SK-N-SH treated with all-trans-retinoic acid at 6 μM for 48 hours (cell line): ENCODE data around the gene C1QTNF9B.

Source experiments
- ATAC-seq: fragments of 200-7000 bp; cut with Tn5 transposase; 3 replicates; pipeline ENCODE4 v1.9.1; 2020; ENCODE audit warnings: mild to moderate bottlenecking, moderate library complexity
- ARNTL ChIP-seq: fragments of 450-650 bp; formaldehyde crosslinking; IDR thresholded peaks from 2 replicates; pipeline ENCODE4 v1.5.0; 2020; ENCODE audit warnings: low read depth, mild to moderate bottlenecking, moderate library complexity, borderline replicate concordance
- CREB5 ChIP-seq: fragments of 250-450 bp; sonication (Bioruptor Pico); IDR thresholded peaks from 2 replicates; pipeline ENCODE4 v1.5.1; 2020; ENCODE audit warnings: low read depth, mild to moderate bottlenecking, moderate library complexity
- CSDC2 ChIP-seq: fragments of 250-450 bp; sonication (Bioruptor Pico); IDR thresholded peaks from 2 replicates; pipeline ENCODE4 v1.5.0; 2020; ENCODE audit warnings: mild to moderate bottlenecking, moderate library complexity
- GLIS3 ChIP-seq: fragments of 250-450 bp; sonication (Bioruptor Pico); IDR thresholded peaks from 2 replicates; pipeline ENCODE4 v1.5.0; 2020; ENCODE audit warnings: mild to moderate bottlenecking, moderate library complexity
- ISL1 ChIP-seq: fragments of 250-450 bp; sonication (Bioruptor Pico); IDR thresholded peaks from 2 replicates; pipeline ENCODE4 v2.1.2; 2022; ENCODE audit warnings: mild to moderate bottlenecking, moderate library complexity
- OSR1 ChIP-seq: fragments of 250-450 bp; sonication (Bioruptor Pico); IDR thresholded peaks from 2 replicates; pipeline ENCODE4 v1.8.0; 2022; ENCODE audit warnings: moderate library complexity, mild to moderate bottlenecking, inconsistent platforms
- PATZ1 ChIP-seq: fragments of 250-450 bp; sonication (Bioruptor Pico); IDR thresholded peaks from 2 replicates; pipeline ENCODE4 v1.8.0; 2020; ENCODE audit warnings: mild to moderate bottlenecking, moderate library complexity, borderline replicate concordance
- POU6F1 ChIP-seq: fragments of 250-450 bp; sonication (Bioruptor Pico); IDR thresholded peaks from 2 replicates; pipeline ENCODE4 v1.8.0; 2021; ENCODE audit warnings: low read depth, mild to moderate bottlenecking, moderate library complexity, borderline replicate concordance
- PPARA ChIP-seq: fragments of 250-450 bp; sonication (Bioruptor Pico); IDR thresholded peaks from 2 replicates; pipeline ENCODE4 v1.5.0; 2020; ENCODE audit warnings: mild to moderate bottlenecking, borderline replicate concordance
- SNAI2 ChIP-seq: fragments of 250-450 bp; sonication (Bioruptor Pico); IDR thresholded peaks from 2 replicates; pipeline ENCODE4 v1.5.0; 2020; ENCODE audit warnings: mild to moderate bottlenecking, moderate library complexity
- TCF4 ChIP-seq: fragments of 250-450 bp; sonication (Bioruptor Pico); IDR thresholded peaks from 2 replicates; pipeline ENCODE4 v1.8.0; 2021; ENCODE audit warnings: mild to moderate bottlenecking, moderate library complexity, borderline replicate concordance
- ZC3H10 ChIP-seq: fragments of 250-450 bp; sonication (Bioruptor Pico); IDR thresholded peaks from 2 replicates; pipeline ENCODE4 v1.5.1; 2021; ENCODE audit warnings: mild to moderate bottlenecking, moderate library complexity
- ZFP3 ChIP-seq: fragments of 250-450 bp; sonication (Bioruptor Pico); IDR thresholded peaks from 2 replicates; pipeline ENCODE4 v1.5.0; 2020; ENCODE audit warnings: mild to moderate bottlenecking, moderate library complexity
- ZNF565 ChIP-seq: fragments of 450-650 bp; formaldehyde crosslinking; conservative IDR thresholded peaks from 2 replicates; pipeline ENCODE4 v1.5.0; 2020; ENCODE audit warnings: low read depth, mild to moderate bottlenecking, moderate library complexity
- ZNF70 ChIP-seq: fragments of 450-650 bp; formaldehyde crosslinking; IDR thresholded peaks from 2 replicates; pipeline ENCODE4 v1.5.0; 2020; ENCODE audit warnings: mild to moderate bottlenecking, moderate library complexity
- TF ChIP-seq, protein P1 (sequence below): fragments of 250-450 bp; sonication (Bioruptor Pico); IDR thresholded peaks from 2 replicates; pipeline ENCODE4 v1.5.1; 2021; ENCODE audit warnings: mild to moderate bottlenecking, moderate library complexity
- TF ChIP-seq, protein P2 (sequence below): fragments of 250-450 bp; sonication (Bioruptor Pico); IDR thresholded peaks from 2 replicates; pipeline ENCODE4 v1.5.0; 2020; ENCODE audit warnings: mild to moderate bottlenecking, moderate library complexity

C1QTNF9B gene

DNA sequence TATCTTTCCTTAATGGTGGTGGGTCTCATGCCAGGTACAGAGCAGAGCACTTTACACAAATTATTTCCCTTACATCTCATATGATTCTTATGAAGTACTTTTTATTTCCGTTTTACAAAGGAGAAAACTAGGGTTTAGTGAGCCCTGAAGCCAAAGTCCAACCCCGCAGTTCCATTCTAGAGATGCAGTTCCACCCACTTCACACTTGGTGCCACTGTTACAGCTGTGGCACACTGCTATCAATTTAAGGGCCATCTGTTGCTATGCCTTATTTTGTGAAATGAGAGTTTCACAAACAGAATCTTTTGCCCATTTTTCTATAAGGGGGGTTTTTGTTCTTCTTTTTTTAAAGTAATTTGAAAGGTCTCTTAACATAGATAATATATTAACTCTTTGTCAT is 21.0 kb downstream of the C1QTNF9B start:
- no peak for TF ChIP-seq SNAI2
- TF ChIP-seq ZNF565, result no peak
- no peak for TF ChIP-seq ISL1 (CRISPR knock-in tag)
- no peak for TF ChIP-seq OSR1
- TF ChIP-seq ZNF70 (CRISPR knock-in tag), result no peak
- TF ChIP-seq, protein P1, sequence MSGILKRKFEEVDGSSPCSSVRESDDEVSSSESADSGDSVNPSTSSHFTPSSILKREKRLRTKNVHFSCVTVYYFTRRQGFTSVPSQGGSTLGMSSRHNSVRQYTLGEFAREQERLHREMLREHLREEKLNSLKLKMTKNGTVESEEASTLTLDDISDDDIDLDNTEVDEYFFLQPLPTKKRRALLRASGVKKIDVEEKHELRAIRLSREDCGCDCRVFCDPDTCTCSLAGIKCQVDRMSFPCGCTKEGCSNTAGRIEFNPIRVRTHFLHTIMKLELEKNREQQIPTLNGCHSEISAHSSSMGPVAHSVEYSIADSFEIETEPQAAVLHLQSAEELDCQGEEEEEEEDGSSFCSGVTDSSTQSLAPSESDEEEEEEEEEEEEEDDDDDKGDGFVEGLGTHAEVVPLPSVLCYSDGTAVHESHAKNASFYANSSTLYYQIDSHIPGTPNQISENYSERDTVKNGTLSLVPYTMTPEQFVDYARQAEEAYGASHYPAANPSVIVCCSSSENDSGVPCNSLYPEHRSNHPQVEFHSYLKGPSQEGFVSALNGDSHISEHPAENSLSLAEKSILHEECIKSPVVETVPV, result no peak
- no peak for TF ChIP-seq PATZ1 (CRISPR knock-in tag)

GRCh38 chr13:23871616-23872220 is 25.6 kb downstream of the C1QTNF9B start:
- TF ChIP-seq PATZ1 (CRISPR knock-in tag) (no peak), ZFP3 (CRISPR knock-in tag) (no peak), GLIS3 (CRISPR knock-in tag) (no peak)
- ATAC-seq, result peak; percentile 45; the same call in 1 of the 3 replicates

More for the DNA sequence above, 21.0 kb downstream of the C1QTNF9B start:
- peak; percentile 75 for ATAC-seq

GRCh38 chr13:23870356-23871140 is 26.8 kb downstream of the C1QTNF9B start:
- no peak for ATAC-seq
- TF ChIP-seq POU6F1 (CRISPR knock-in tag) (no peak), ISL1 (CRISPR knock-in tag) (no peak), ZC3H10 (CRISPR knock-in tag) (no peak), ARNTL (CRISPR knock-in tag) (no peak), TCF4 (no peak), ZNF70 (CRISPR knock-in tag) (no peak), CSDC2 (CRISPR knock-in tag) (no peak)
- TF ChIP-seq, protein P2, sequence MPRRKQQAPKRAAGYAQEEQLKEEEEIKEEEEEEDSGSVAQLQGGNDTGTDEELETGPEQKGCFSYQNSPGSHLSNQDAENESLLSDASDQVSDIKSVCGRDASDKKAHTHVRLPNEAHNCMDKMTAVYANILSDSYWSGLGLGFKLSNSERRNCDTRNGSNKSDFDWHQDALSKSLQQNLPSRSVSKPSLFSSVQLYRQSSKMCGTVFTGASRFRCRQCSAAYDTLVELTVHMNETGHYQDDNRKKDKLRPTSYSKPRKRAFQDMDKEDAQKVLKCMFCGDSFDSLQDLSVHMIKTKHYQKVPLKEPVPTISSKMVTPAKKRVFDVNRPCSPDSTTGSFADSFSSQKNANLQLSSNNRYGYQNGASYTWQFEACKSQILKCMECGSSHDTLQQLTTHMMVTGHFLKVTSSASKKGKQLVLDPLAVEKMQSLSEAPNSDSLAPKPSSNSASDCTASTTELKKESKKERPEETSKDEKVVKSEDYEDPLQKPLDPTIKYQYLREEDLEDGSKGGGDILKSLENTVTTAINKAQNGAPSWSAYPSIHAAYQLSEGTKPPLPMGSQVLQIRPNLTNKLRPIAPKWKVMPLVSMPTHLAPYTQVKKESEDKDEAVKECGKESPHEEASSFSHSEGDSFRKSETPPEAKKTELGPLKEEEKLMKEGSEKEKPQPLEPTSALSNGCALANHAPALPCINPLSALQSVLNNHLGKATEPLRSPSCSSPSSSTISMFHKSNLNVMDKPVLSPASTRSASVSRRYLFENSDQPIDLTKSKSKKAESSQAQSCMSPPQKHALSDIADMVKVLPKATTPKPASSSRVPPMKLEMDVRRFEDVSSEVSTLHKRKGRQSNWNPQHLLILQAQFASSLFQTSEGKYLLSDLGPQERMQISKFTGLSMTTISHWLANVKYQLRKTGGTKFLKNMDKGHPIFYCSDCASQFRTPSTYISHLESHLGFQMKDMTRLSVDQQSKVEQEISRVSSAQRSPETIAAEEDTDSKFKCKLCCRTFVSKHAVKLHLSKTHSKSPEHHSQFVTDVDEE (CRISPR knock-in tag), result no peak

GRCh38 chr13:23868521-23868920 is 28.8 kb downstream of the C1QTNF9B start:
- no peak for ATAC-seq
- TF ChIP-seq, protein P2 (CRISPR knock-in tag), result no peak
- TF ChIP-seq ZFP3 (CRISPR knock-in tag) (no peak), PPARA (CRISPR knock-in tag) (no peak), PATZ1 (CRISPR knock-in tag) (no peak), CREB5 (no peak), CSDC2 (CRISPR knock-in tag) (no peak), TCF4 (no peak)
